HepG2 (cell line): Measurements from ENCODE around the gene EI24. TPM values are rescaled to one million over a fixed set of nuclear protein-coding genes. Genes with fewer than 3 reads are reported as not detected.
A peak's percentile ranks its signal among the peaks of the same experiment; 100 is the strongest.

ENCODE experiments used
- AGO2 ChIP-seq: fragments of 200-400 bp; formaldehyde crosslinking; optimal IDR thresholded peaks from 2 replicates; pipeline ENCODE3; 2017; ENCODE audit warnings: mild to moderate bottlenecking, low read depth, low read length, moderate library complexity
- BCL6 ChIP-seq: IDR thresholded peaks from 2 replicates; pipeline ENCODE4 v1.6.1; 2016; ENCODE audit warnings: missing genetic modification reagents, missing compliant biosample characterization
- EEA1 ChIP-seq: sonication (generic); formaldehyde crosslinking; IDR thresholded peaks from 2 replicates; pipeline ENCODE4 v1.5.1; 2020; ENCODE audit warnings: mild to moderate bottlenecking, missing genetic modification reagents, borderline replicate concordance
- FLYWCH1 ChIP-seq: sonication (generic); formaldehyde crosslinking; IDR thresholded peaks from 2 replicates; pipeline ENCODE4 v1.8.1; 2023; ENCODE audit warnings: mild to moderate bottlenecking, missing genetic modification reagents
- FOXO4 ChIP-seq: sonication (generic); formaldehyde crosslinking; conservative IDR thresholded peaks from 2 replicates; pipeline ENCODE4 v1.8.1; 2023; ENCODE audit warnings: missing genetic modification reagents
- GPBP1L1 ChIP-seq: sonication (generic); formaldehyde crosslinking; IDR thresholded peaks from 2 replicates; pipeline ENCODE4 v1.5.0; 2020; ENCODE audit warnings: mild to moderate bottlenecking, missing genetic modification reagents
- GZF1 ChIP-seq: sonication (generic); formaldehyde crosslinking; IDR thresholded peaks from 2 replicates; pipeline ENCODE4 v1.5.1; 2020; ENCODE audit warnings: mild to moderate bottlenecking, missing genetic modification reagents
- HNF4A ChIP-seq: sonication (generic); formaldehyde crosslinking; IDR thresholded peaks from 2 replicates; pipeline ENCODE4 v1.4.0; 2020; ENCODE audit warnings: missing genetic modification reagents
- HNRNPUL1 ChIP-seq: fragments of 200-400 bp; formaldehyde crosslinking; IDR thresholded peaks from 2 replicates; pipeline ENCODE4 v1.6.1; 2017; ENCODE audit warnings: low read depth, mild to moderate bottlenecking, low read length, moderate library complexity
- IRF2 ChIP-seq: IDR thresholded peaks from 2 replicates; pipeline ENCODE4 v1.6.1; 2018; ENCODE audit warnings: missing genetic modification reagents, missing compliant biosample characterization
- KDM4B ChIP-seq: sonication (generic); formaldehyde crosslinking; IDR thresholded peaks from 2 replicates; pipeline ENCODE4 v1.4.0; 2020; ENCODE audit warnings: missing genetic modification reagents
- MAF1 ChIP-seq: sonication (generic); formaldehyde crosslinking; IDR thresholded peaks from 2 replicates; pipeline ENCODE4 v1.5.0; 2020; ENCODE audit warnings: missing genetic modification reagents, borderline replicate concordance
- MAX ChIP-seq: IDR thresholded peaks from 2 replicates; pipeline ENCODE4 v1.6.1; 2012; ENCODE audit warnings: inconsistent platforms
- RFX3 ChIP-seq: IDR thresholded peaks from 2 replicates; pipeline ENCODE4 v1.6.1; 2016; ENCODE audit warnings: missing biosample characterization, missing genetic modification reagents
- RNF2 ChIP-seq: fragments of 450-650 bp; conservative IDR thresholded peaks from 2 replicates; pipeline ENCODE4 v1.6.1; 2016; ENCODE audit warnings: low read depth
- SETDB1 ChIP-seq: sonication (generic); formaldehyde crosslinking; IDR thresholded peaks from 2 replicates; pipeline ENCODE4 v1.5.1; 2020; ENCODE audit warnings: missing genetic modification reagents, mild to moderate bottlenecking, borderline replicate concordance
- ZBTB38 ChIP-seq: sonication (generic); formaldehyde crosslinking; IDR thresholded peaks from 2 replicates; pipeline ENCODE4 v1.5.1; 2020; ENCODE audit warnings: mild to moderate bottlenecking, missing genetic modification reagents
- ZMAT5 ChIP-seq: sonication (generic); formaldehyde crosslinking; IDR thresholded peaks from 2 replicates; pipeline ENCODE4 v1.5.0; 2020; ENCODE audit warnings: mild to moderate bottlenecking, low read depth, missing genetic modification reagents, borderline replicate concordance
- ZNF180 ChIP-seq: sonication (generic); formaldehyde crosslinking; IDR thresholded peaks from 2 replicates; pipeline ENCODE4 v1.4.0; 2020; ENCODE audit warnings: low read depth, missing genetic modification reagents, borderline replicate concordance
- ZNF225 ChIP-seq: sonication (generic); formaldehyde crosslinking; IDR thresholded peaks from 2 replicates; pipeline ENCODE4 v1.4.0; 2020; ENCODE audit warnings: mild to moderate bottlenecking, missing genetic modification reagents
- ZNF253 ChIP-seq: sonication (generic); formaldehyde crosslinking; IDR thresholded peaks from 2 replicates; pipeline ENCODE4 v1.8.0; 2022; ENCODE audit warnings: mild to moderate bottlenecking, missing genetic modification reagents, borderline replicate concordance
- ZNF430 ChIP-seq: sonication (generic); formaldehyde crosslinking; IDR thresholded peaks from 2 replicates; pipeline ENCODE4 v1.9.0; 2021; ENCODE audit warnings: mild to moderate bottlenecking, missing genetic modification reagents
- ZNF460 ChIP-seq: sonication (generic); formaldehyde crosslinking; IDR thresholded peaks from 2 replicates; pipeline ENCODE4 v1.5.1; 2020; ENCODE audit warnings: missing genetic modification reagents, mild to moderate bottlenecking, borderline replicate concordance
- ZNF556 ChIP-seq: sonication (generic); formaldehyde crosslinking; IDR thresholded peaks from 2 replicates; pipeline ENCODE4 v1.4.0; 2020; ENCODE audit warnings: mild to moderate bottlenecking, missing genetic modification reagents, borderline replicate concordance
- ZNF562 ChIP-seq: sonication (generic); formaldehyde crosslinking; IDR thresholded peaks from 2 replicates; pipeline ENCODE4 v1.8.0; 2022; ENCODE audit warnings: missing genetic modification reagents, borderline replicate concordance
- ZNF598 ChIP-seq: sonication (generic); formaldehyde crosslinking; IDR thresholded peaks from 2 replicates; pipeline ENCODE4 v1.5.1; 2020; ENCODE audit warnings: mild to moderate bottlenecking, missing genetic modification reagents, borderline replicate concordance
- ZNF605 ChIP-seq: sonication (generic); formaldehyde crosslinking; IDR thresholded peaks from 2 replicates; pipeline ENCODE4 v1.8.0; 2022; ENCODE audit warnings: mild to moderate bottlenecking, missing genetic modification reagents
- ZNF746 ChIP-seq: sonication (generic); formaldehyde crosslinking; IDR thresholded peaks from 2 replicates; pipeline ENCODE4 v1.8.0; 2022; ENCODE audit warnings: mild to moderate bottlenecking, missing genetic modification reagents
- ZNF83 ChIP-seq: sonication (generic); formaldehyde crosslinking; IDR thresholded peaks from 2 replicates; pipeline ENCODE4 v1.4.0; 2020; ENCODE audit warnings: missing genetic modification reagents, mild to moderate bottlenecking, borderline replicate concordance
- polyA plus RNA-seq, 8 experiments: library from polyadenylated mRNA; depleted of rRNA in 3 of 8; stranded (reverse) in 7 of 8; unstranded in 1 of 8; fragments of >200 nt; fragmentation: Illumina TruSeq in 4 of 8; extraction: Trizol in 4 of 8; gene quantifications; 2 replicates each; pipeline versions ENCODE4 v1.2.1 to v1.2.3, GENCODE V29; 2011 to 2016; ENCODE audit warnings: low read depth in 4 of 8, missing spikeins in 1 of 8, mixed read lengths in 1 of 8; ENCODE audit not compliant: insufficient read depth in 1 of 8
- total RNA-seq, 5 experiments: library from RNA; depleted of rRNA; stranded (reverse); fragments of >200 nt; fragmentation: Illumina TruSeq; extraction: Trizol; gene quantifications; 2 replicates each; pipeline ENCODE4 v1.2.3, GENCODE V29; 2016; ENCODE audit warnings: low read depth in 1 of 5

EI24 gene
- total and polyA plus RNA-seq, 2 of the 13 experiments (the other 11 are each of a cell fraction or from before 2014, with no cell fraction given), result 84.7 to 126 TPM

- TF ChIP-seq EEA1 (CRISPR knock-in tag) (no peak), ZNF460 (no peak), ZNF253 (no peak), ZNF598 (no peak), SETDB1 (CRISPR knock-in tag) (no peak), ZNF180 (CRISPR knock-in tag) (no peak), RFX3 (CRISPR knock-in tag) (no peak), ZNF746 (CRISPR knock-in tag) (no peak), ZNF605 (peak; percentile 78; the same call in 1 of the 2 replicates), BCL6 (CRISPR knock-in tag) (peak; percentile 18; the same call in 1 of the 2 replicates), FLYWCH1 (CRISPR knock-in tag) (no peak), ZNF83 (CRISPR knock-in tag) (no peak), MAX (peak; percentile 89), ZNF430 (CRISPR knock-in tag) (peak; percentile 22; the same call in 1 of the 2 replicates), ZNF225 (no peak; the same call in 1 of the 2 replicates), IRF2 (0 out of 2 replicates have a peak, but pooled peaks have one; percentile 40), ZBTB38 (CRISPR knock-in tag) (no peak), GZF1 (peak; percentile 56; the same call in 1 of the 2 replicates), HNF4A (0 out of 2 replicates have a peak, but pooled peaks have one; percentile 5), ZNF562 (CRISPR knock-in tag) (no peak), ZMAT5 (CRISPR knock-in tag) (no peak), HNRNPUL1 (no peak), MAF1 (CRISPR knock-in tag) (peak; percentile 34; the same call in 1 of the 2 replicates), RNF2 (peak; percentile 83; the same call in 1 of the 2 replicates), FOXO4 (CRISPR knock-in tag) (no peak), GPBP1L1 (no peak), ZNF556 (CRISPR knock-in tag) (0 out of 2 replicates have a peak, but pooled peaks have one; percentile 46), AGO2 (no peak), KDM4B (CRISPR knock-in tag) (peak; percentile 14)
Observed at GRCh38 chr11:125592305-125593113, 23.2 kb downstream of the EI24 start, which contains the start of gene STT3A (continued).
